Measurements from ENCODE around the gene NEGR1.

NEGR1 gene

GRCh38 chr1:72230746-72231145, 51.6 kb downstream of the NEGR1 start:
- DNase-seq (ENCODE audit: low read depth), result no peak

GRCh38 chr1:72229893-72230292, 52.4 kb downstream of the NEGR1 start:
- DNase-seq (ENCODE audit: low read depth), result peak; percentile 3

- DNase-seq (ENCODE audit: low read depth), result no peak
These were observed 54.7 kb downstream of the NEGR1 start for GRCh38 chr1:72227667-72228066.

- no peak for DNase-seq (ENCODE audit: low read depth)
These were observed 57.8 kb downstream of the NEGR1 start for GRCh38 chr1:72224506-72224905.

GRCh38 chr1:72221811-72222210, 60.5 kb downstream of the NEGR1 start:
- DNase-seq (ENCODE audit: low read depth), result no peak

- no peak for DNase-seq (ENCODE audit: low read depth)
These were observed 64.1 kb downstream of the NEGR1 start for GRCh38 chr1:72218141-72218739.

- DNase-seq (ENCODE audit: low read depth), result no peak
These were observed 75.3 kb downstream of the NEGR1 start for GRCh38 chr1:72207059-72207458.

- no peak for DNase-seq (ENCODE audit: low read depth)
These were observed 79.6 kb downstream of the NEGR1 start for GRCh38 chr1:72202761-72203160.

- DNase-seq (ENCODE audit: low read depth), result no peak
These were observed 84.6 kb downstream of the NEGR1 start for GRCh38 chr1:72197786-72198185.

GRCh38 chr1:72186733-72187307, 95.5 kb downstream of the NEGR1 start:
- no peak for DNase-seq (ENCODE audit: low read depth)

GRCh38 chr1:72184099-72184701, 98.1 kb downstream of the NEGR1 start:
- no peak for DNase-seq (ENCODE audit: low read depth)

GRCh38 chr1:72182859-72183258, 99.5 kb downstream of the NEGR1 start:
- DNase-seq (ENCODE audit: low read depth), result no peak

GRCh38 chr1:72178266-72178665, 104.1 kb downstream of the NEGR1 start:
- DNase-seq (ENCODE audit: low read depth), result no peak

GRCh38 chr1:72177711-72178110, 104.6 kb downstream of the NEGR1 start:
- no peak for DNase-seq (ENCODE audit: low read depth)

- DNase-seq (ENCODE audit: low read depth), result no peak
These were observed 112.1 kb downstream of the NEGR1 start for GRCh38 chr1:72170246-72170645.

- no peak for DNase-seq (ENCODE audit: low read depth)
These were observed 115.9 kb downstream of the NEGR1 start for GRCh38 chr1:72166426-72166825.

GRCh38 chr1:72150508-72150907, 131.8 kb downstream of the NEGR1 start:
- DNase-seq (ENCODE audit: low read depth), result no peak

GRCh38 chr1:72141875-72142274, 140.5 kb downstream of the NEGR1 start:
- no peak for DNase-seq (ENCODE audit: low read depth)

GRCh38 chr1:72140222-72140621, 142.1 kb downstream of the NEGR1 start:
- no peak for DNase-seq (ENCODE audit: low read depth)

GRCh38 chr1:72137656-72138055, 144.7 kb downstream of the NEGR1 start:
- DNase-seq (ENCODE audit: low read depth), result no peak

GRCh38 chr1:72129869-72130268, 152.5 kb downstream of the NEGR1 start:
- DNase-seq (ENCODE audit: low read depth), result no peak

- DNase-seq (ENCODE audit: low read depth), result no peak
These were observed 160.0 kb downstream of the NEGR1 start for GRCh38 chr1:72122099-72122880.

GRCh38 chr1:72119491-72119890, 162.8 kb downstream of the NEGR1 start:
- DNase-seq (ENCODE audit: low read depth), result no peak

Measured in non-pigmented ciliary epithelial cell (primary cell).